Heart right ventricle (tissue), 16 donors: ENCODE data around the gene FOXN4. TPM values are rescaled to one million over a fixed set of nuclear protein-coding genes. Genes with fewer than 3 reads are reported as not detected.

ENCODE experiments used
- ATAC-seq, 8 donors: fragments of 200-7000 bp; cut with Tn5 transposase; one replicate each; pipeline ENCODE4 v1.9.1; 2020; ENCODE audit warnings: mild to moderate bottlenecking in 8 of 8, moderate library complexity in 8 of 8, moderate number of reproducible peaks in 1 of 8
- DNase-seq, 2 donors: peaks; one replicate each; pipeline ENCODE4 v3.0.0-alpha.2; 2020
- H3K27ac ChIP-seq, 10 donors: fragments of 200-600 bp; sonication (generic) in 2 of 10; one replicate each; pipeline versions ENCODE4 v1.5.0 to v1.8.0; 2020 to 2022; ENCODE audit warnings: mild to moderate bottlenecking in 3 of 10
- H3K27me3 ChIP-seq, 7 donors: fragments of 200-600 bp; one replicate each; pipeline ENCODE4 v1.8.0; 2021 to 2022; ENCODE audit warnings: mild to moderate bottlenecking in 2 of 7
- H3K36me3 ChIP-seq, 9 donors: fragments of 200-600 bp; sonication (generic) in 1 of 9; one replicate each; pipeline versions ENCODE4 v1.5.0 to v1.8.0; 2020 to 2022; ENCODE audit warnings: mild to moderate bottlenecking in 2 of 9
- H3K4me1 ChIP-seq, 9 donors: fragments of 200-600 bp; sonication (generic) in 1 of 9; one replicate each; pipeline versions ENCODE4 v1.5.0 to v1.8.0; 2020 to 2022; ENCODE audit warnings: mild to moderate bottlenecking in 4 of 9
- H3K4me3 ChIP-seq, 10 donors: fragments of 200-600 bp; sonication (generic) in 2 of 10; one replicate each; pipeline versions ENCODE4 v1.5.0 to v1.8.0; 2020 to 2022; ENCODE audit warnings: mild to moderate bottlenecking in 7 of 10, moderate library complexity in 2 of 10
- H3K9me3 ChIP-seq, 11 donors: fragments of 200-600 bp in 10 of 11; sonication (generic) in 2 of 11; one replicate each; pipeline versions ENCODE4 v1.5.0 to v1.8.0; 2013 to 2022; ENCODE audit warnings: mild to moderate bottlenecking in 2 of 11, control low read depth in 1 of 11, moderate library complexity in 1 of 11
- CTCF ChIP-seq, 9 donors: fragments of 200-600 bp; sonication (generic) in 2 of 9; IDR thresholded peaks; one replicate each; pipeline versions ENCODE4 v1.5.0 to v1.8.0; 2021 to 2022; ENCODE audit warnings: antibody characterized with exemption in 9 of 9, mild to moderate bottlenecking in 5 of 9, moderate library complexity in 1 of 9
- WGBS, 2 donors: extraction: QIAGEN DNeasy Blood & Tissue Kit; methylation state at CpG; one replicate each; pipeline ENCODE4 v1.1.7; 2013; ENCODE audit warnings: inconsistent platforms in 1 of 2; 5-methylcytosine and 5-hydroxymethylcytosine counted together
- intact Hi-C, 10 donors: fragments of 100-400 bp; cut with DNase I; formaldehyde crosslinking; loops; one replicate each; pipeline versions ENCODE4 v1.11.1 to v1.14.2; 2022
- polyA plus RNA-seq, 2 donors: library from polyadenylated mRNA; stranded (reverse); fragments of 200-250 nt; gene quantifications; one replicate each; pipeline ENCODE4 v1.2.3, GENCODE V29; 2013
- total RNA-seq, 10 donors: library from RNA; stranded (reverse); fragmentation: NEBNext Ultra II Directional in 3 of 10; extraction: Animal tissue kit (Norgen Biotek cat#: 25700) in 3 of 10; gene quantifications; one replicate each; pipeline versions ENCODE4 v1.2.1 to v1.2.4, GENCODE V29; 2021 to 2023
- donor health status: Arrhythmogenic right ventricular cardiomyopathy.
- donor health status: ischemic (EF 13 %, LVEDD 7.1; RV severe dilation, severe dysfunction).
- donor health status: healthy with polysubstance abuse.
- donor health status: DM: no; HTN: yes; CAD: no.
- donor health status: DM: no; HTN: no; CAD: no.
- donor health status: ischemic (EF 25% LVEDD 6.9; RV normal size, moderate dysfunction).
- donor health status: ischemic (EF 25% LVEDD 5.7; RV mildly dilated, moderate dysfunction).
- donor health status: healthy.
- donor health status: DM: yes; HTN: yes; CAD: no.
- donor health status: Ischemic cardiomyopathy.
- donor health status: ischemic (EF 35%, LVEDD 5.7; RV mildly dilated, moderate dysfunction).
- donor health status: nonischemic (EF 11% LVEDD 7.7; RV severe dilation, severe dysfunction).
- donor health status: DM: yes; HTN: yes; CAD: no.
- donor health status: PGD.
- donor health status: ischemic (EF 29% LVEDD 5.4; RV normal size, mild dysfunction).
- donor health status: nonischemic (EF 23%, LVEDD 6.1; RV moderate dilation, normal function).

Gene FOXN4
- total and polyA plus RNA-seq, 12 donors: 0.07 to 0.19 TPM; not detected in 10

- WGBS, 2 donors: 31 to 48% methylated on average over 8 of the region's 8 CpGs
- no peaks in the 10 kb centered on the region for H3K36me3 ChIP-seq
- ATAC-seq: no peak
Measured at GRCh38 chr12:109304485-109304884, 4.6 kb downstream of the FOXN4 start.

GRCh38 chr12:109302770-109303169, 6.3 kb downstream of the FOXN4 start:
- 65 to 86% methylated on average over 5 of the region's 5 CpGs for WGBS, 2 donors
- H3K36me3 ChIP-seq: no peaks in the 10 kb centered on the region
- no peak for DNase-seq
- no peak for TF ChIP-seq CTCF (IDR thresholded peaks at IDR 0.05)
- no peaks in the 10 kb centered on the region for H3K4me1 ChIP-seq
- no peak overlapping the region for H3K4me3 ChIP-seq
- ATAC-seq: no peak
- intact Hi-C loops: no loop called here
- no peak overlapping the region for H3K27ac ChIP-seq
- H3K27me3 ChIP-seq: peaks cover 0 to 62% (median 50%) of the 10 kb centered on the region in 7 donors
- no peaks in the 10 kb centered on the region for H3K9me3 ChIP-seq

More at GRCh38 chr12:109304485-109304884, 4.6 kb downstream of the FOXN4 start:
- Histone ChIP-seq H3K27me3 (peaks cover 0 to 79% (median 67%) of the 10 kb centered on the region in 7 donors), H3K27ac (no peak overlapping the region), H3K4me3 (no peak overlapping the region), H3K4me1 (peaks cover 3 to 10% (median 9%) of the 10 kb centered on the region in 9 donors), H3K9me3 (no peaks in the 10 kb centered on the region)
- no peak for DNase-seq
- no peak for TF ChIP-seq CTCF (IDR thresholded peaks at IDR 0.05)
- intact Hi-C loops: no loop called here

- DNase-seq: no peak
- ATAC-seq: no peak
- Histone ChIP-seq H3K4me1 (no peaks in the 10 kb centered on the region), H3K27ac (no peak overlapping the region), H3K4me3 (no peak overlapping the region), H3K36me3 (no peaks in the 10 kb centered on the region), H3K9me3 (no peaks in the 10 kb centered on the region), H3K27me3 (peaks cover 0 to 58% (median 47%) of the 10 kb centered on the region in 7 donors)
- 69 to 83% methylated on average over 2 of the region's 2 CpGs for WGBS, 2 donors
- TF ChIP-seq CTCF (IDR thresholded peaks at IDR 0.05): no peak
- intact Hi-C loops: no loop called here
Measured at GRCh38 chr12:109302358-109302757, 6.7 kb downstream of the FOXN4 start.

GRCh38 chr12:109301643-109302168, 7.4 kb downstream of the FOXN4 start:
- WGBS, 2 donors: 77 to 80% methylated on average over 3 of the region's 3 CpGs
- no peak for DNase-seq
- Histone ChIP-seq H3K27ac (no peak overlapping the region), H3K4me1 (no peaks in the 10 kb centered on the region), H3K9me3 (no peaks in the 10 kb centered on the region), H3K36me3 (no peaks in the 10 kb centered on the region), H3K27me3 (peaks cover 0 to 52% (median 40%) of the 10 kb centered on the region in 7 donors), H3K4me3 (no peak overlapping the region)
- TF ChIP-seq CTCF (IDR thresholded peaks at IDR 0.05): no peak
- no peak for ATAC-seq
- intact Hi-C loops: no loop called here
